Right kidney (tissue), 1 donor: ENCODE data around the gene TMEM150B.
"Not testable (repeated sequence)": the region's sequence is repeated elsewhere in the genome, so short reads cannot be mapped to it uniquely, and the experiment has no call there.

Source experiments
- DNase-seq: peaks from one replicate; pipeline ENCODE4 v3.0.0-alpha.2; 2016

The TMEM150B gene

DNA sequence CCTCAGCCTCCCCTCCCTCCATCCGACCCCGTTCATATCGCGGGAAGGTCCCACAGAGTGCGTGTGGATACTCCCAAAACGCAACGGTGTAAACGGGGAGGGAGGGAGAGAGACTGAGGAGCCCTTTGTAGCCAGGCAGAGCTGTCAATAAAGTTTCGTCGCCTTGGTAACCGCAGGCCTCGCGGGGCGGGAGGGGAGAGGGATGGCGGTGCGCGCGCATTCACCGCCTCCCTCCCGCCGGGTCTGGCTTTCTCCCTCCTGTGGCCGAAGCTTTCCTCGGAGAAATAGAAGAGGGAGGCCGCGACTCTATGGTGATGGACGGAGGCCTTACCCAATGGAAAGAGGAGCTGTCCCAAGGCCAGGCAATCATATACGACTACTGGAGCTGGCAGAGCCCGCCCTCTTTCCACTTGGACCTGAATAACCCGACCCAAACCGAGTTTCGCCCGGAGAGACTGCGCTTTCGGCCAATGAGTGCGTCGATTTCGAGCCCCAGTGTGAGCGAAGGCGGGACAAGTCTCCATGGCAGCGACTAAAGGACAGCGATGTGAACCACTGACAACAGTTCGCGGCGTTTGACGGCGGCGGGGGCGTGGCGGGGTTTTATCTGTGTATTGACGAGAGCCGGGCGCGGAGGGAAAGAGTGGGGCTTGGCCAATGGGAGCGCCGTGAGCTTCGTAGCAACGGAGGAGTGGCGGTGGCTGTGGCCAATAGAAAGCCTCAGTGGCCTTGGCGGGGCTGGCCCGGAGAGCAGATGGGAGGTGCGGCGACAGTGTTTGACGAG lies 14.2 kb upstream of the TMEM150B start, which contains the start of gene KMT5C:
KMT5C (plus strand) TSS at position 772 of the 784 bp plus-strand sequence. CDS start 2,061 bp downstream, outside the sequence.
- peak; percentile 96 for DNase-seq

DNA sequence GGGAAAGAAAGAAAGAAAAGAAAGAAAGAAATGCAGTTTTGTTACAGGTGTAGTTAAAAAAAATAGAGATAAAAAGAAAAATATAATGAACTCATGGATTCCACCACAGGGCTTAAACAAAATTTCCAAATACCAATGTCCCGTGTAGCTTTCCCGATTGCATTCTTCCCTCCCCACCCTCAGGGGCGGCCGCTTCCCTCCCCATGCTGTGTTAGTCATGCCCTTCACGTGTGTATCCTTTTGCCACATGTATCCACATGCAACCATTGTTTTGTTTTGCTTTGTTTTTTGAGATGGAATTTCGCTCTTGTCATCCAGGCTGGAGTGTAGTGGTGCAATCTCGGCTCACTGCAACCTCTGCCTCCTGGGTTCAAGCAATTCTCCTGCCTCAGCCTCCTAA lies 11.0 kb upstream of the TMEM150B start:
- DNase-seq, result no peak

DNA sequence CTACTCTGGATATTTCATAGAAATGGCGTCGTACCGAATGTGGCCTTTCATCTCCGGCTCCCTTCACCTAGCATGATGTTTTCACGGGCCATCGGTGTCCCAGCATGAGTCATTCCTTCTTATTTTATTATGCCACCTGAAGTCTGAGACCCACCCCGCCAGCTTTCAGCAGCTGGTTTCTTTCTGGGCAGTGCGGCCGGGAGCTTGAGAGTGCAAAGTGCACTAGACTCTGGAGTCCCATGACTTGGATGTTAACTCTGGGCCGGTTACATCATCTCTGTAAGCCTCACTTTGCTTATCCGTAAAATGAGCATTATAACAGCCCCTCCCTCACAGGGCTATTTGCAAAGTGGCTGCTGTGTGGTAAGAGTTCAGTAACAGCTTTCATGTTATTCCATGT lies 8.7 kb upstream of the TMEM150B start:
- no peak for DNase-seq

DNA sequence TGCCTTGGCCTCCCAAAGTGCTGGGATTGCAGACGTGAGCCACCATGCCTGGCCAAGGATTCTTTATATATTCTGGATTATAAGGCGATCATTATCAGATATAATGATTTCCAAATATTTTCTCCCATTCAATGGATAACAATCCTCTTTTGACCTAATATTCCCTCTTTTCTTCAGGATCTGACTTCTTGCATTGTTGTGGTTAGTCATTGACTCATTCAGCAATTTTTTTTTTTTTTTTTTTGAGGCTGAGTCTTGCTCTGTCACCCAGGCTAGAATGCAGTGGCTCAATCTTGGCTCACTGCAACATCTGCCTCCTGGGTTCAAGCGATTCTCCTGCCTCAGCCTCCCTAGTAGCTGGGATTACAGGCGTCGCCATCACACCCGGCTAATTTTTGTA lies 4.7 kb upstream of the TMEM150B start:
- not testable (repeated sequence) for DNase-seq

DNA sequence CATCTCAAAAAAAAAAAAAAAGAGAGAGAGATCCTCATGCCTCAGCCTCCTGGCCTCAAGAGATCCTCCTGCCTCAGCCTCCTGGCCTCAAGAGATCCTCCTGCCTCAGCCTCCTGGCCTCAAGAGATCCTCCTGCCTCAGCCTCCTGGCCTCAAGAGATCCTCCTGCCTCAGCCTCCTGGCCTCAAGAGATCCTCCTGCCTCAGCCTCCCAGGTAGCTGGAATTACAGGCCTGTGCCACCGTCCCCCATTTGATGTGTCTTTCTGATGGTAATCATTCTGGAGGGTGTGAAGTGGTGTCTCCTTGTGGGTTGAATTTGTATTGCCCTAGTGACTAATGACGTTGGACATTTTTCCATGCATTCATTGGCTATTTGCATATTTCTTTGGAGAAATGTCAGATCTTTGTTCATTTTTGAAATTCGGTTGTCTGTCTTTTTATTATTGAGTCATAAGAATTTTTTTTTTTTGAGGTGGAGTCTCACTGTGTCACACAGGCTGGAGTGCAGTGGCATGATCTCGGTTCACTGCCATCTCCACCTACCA lies 3.7 kb upstream of the TMEM150B start:
- DNase-seq, result not testable (repeated sequence)

DNA sequence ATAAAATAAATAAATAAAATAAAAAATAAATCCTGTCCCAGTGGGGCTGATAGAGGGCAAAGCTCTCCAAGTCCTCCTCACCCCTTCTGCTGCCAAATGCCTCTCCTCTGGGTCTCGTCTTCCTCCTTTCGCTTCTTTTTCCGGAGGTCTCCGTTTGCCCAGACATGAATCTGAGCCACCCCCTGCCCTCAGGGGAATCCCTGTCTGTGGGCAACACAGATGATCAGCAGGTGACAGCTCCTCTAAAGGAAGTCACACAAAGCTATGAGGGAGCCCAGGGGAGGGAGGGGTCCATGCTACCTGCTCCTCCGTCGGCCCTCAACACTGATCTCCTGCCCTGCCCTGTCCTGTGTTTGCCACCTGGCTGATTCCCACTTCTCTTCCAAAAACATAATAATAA lies 479 bp downstream of the TMEM150B start:
- DNase-seq, result no peak

DNA sequence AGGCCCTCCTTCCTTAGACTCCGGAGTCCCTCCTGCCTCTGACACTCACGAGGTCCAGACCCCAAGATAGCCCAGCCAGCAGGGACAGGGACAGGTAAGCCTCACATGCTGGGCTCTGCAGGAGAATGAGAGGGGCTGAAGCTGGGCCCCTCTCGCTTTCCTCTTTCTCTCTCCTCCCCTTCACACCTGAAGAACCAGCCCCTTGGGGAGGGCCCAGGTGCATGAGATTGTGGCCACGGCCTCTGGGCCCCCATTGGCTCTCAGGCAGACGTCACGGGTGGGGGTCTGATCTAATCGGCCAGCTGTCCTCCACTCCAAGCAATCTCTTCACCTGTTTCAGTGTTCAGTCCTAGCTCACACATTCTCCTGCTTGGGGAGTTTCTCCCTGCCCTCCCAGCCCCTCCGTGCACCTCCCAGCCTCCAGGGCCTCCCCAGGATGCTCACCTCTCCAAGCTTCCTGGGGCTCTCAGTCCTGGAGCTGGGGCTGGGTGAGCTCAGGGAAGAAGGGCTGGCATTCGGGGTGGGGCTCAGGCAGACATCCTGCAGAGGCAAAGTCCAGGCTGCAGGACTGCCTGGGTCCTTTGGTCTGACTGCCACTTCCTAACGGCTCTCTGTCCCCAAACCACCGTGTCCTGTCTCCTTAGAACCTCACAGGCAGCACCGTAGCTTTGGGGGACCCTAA lies 2.8 kb downstream of the TMEM150B start:
- no peak for DNase-seq

DNA sequence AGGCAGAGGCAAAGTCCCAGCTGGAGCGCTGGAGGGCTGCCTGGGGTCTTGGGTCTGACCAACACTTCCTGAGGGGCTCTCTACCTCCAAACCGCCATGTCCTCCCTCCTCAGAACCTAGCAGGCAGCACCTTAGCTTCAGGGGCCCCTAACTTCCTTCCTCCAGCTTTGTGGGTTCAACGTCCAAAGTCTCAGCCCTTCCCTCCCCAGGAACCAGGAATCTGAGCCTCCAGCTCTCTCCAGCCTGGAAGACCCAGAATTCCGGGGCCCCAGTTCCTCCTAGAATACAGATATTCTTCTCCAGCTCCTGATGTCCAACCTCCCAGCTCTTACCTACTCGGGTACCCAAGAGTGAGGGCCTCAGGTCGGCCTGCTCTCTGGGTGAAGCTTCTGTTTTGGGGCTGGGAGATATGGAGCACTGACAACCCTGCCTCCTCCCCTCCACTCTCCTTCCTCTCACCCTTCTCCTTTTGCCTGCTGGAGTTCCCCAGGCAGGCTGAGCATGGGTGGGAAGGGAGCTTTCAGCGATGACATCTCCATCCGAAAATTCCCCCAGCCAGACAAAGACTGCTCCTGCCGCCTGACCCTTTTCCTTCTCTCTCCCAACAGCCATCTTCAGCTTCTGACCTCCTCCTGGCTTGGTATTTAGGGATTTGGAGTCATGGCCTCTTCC lies 3.5 kb downstream of the TMEM150B start:
- no peak for DNase-seq

DNA sequence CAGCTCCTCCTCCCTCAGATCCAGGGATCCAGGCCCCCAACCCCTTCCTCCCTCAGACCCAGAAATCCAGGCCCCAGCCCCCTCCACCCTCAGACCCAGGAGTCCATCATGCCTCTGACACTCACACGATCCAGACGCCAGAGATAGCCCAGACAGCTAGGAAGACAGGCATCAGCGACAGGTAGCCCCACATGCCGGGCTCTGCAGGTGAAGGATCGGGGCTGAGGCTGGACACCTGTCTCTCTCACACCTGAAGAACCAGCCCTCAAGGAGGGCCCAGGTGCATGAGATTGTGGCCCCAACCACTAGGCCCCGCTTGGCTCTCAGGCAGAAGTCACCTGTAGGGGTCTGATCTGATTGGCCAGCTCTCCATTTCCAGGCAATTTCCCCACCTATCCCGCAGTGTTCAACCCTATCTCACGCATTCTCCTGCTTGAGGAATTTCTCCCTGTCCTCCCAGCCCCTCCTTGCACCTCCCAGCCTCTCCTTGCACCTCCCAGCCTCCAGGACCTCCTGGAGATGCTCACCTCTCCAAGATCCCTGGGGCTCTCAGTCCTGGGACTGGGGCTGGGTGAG lies 4.2 kb downstream of the TMEM150B start:
- DNase-seq, result no peak

DNA sequence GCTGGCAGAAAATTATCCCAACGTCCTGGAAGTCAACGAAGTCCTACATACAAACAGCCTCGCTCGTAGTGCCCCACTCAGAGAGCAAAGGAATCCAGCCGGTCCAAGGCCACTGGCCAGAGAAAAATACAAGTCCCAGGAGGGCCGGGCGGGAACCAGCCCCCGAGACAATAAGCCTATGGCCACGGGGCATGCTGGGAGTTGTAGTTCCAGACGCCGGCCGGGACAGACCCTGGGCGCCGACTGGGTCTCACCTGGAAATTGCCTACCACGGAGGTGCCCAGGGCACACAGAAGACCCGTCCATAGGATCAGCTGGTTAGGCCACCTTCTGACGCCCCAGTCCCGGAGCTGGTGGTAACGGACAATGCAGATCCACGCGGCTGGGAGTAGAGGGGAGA lies 5.4 kb downstream of the TMEM150B start:
- DNase-seq, result peak; percentile 59

DNA sequence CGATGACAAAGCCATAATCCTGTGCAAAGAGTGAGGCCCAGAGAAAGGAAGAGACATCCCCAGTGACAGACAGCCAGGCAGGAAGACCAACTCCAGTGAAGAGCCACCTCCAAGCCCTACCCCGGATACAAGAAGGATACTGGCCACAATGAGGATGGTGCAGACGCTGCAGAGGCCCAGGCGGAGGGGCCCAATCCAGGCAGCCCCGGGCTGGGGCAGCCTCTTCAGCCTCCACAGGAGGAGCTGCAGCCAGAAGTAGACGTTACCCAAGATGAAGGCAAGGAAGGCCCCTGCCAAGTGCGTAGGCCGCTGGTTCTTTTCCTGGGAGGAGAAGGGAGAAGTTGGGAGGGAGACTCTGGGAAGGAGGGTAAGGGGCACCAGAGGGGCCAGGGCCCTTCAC lies 8.5 kb downstream of the TMEM150B start:
- DNase-seq, result no peak

DNA sequence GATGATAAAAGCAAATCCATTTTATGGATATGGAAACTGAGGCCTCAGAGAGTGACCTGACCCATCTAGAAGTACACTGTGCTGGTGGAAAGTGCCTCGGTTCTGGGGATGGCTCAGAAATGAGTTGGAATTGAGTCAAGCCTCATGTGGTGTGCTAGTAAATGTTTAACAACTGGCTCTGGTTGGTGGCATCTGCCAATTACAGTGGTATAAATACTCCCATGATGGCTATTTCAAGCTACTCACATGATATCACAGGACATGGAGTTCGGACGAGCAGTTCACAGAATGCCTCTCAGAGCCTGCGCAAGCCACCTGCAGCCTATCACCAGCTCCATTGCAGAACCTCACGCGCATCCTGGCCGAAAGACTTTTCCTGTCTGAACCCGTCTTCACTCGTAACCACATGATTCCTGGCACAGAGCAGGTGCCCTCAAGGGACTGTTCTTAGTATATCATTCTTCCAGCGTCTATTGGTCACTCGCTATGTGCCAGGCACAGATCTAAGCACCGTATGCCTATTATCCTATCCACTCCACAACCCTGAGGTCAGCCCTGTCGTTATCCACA lies 9.1 kb downstream of the TMEM150B start:
- no peak for DNase-seq

DNA sequence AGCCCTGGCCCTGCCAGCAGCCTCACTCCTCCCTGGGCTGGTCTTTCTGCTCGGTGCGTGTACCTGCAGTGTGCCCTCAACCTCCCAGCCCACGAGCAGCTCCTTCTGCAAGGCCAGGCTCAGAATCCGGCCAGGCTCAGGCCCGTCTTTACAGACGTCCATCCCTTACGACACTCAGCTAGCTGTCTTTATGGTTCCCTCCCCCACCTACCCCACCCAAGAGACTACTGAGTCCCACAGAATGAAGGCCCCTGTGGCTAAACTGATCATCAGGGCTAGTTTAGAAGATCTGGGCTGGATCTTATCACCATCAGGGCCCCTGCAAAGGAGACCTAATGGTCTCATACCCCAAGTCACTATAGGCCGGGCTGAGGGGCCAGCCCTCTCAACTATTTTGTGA lies 10.7 kb downstream of the TMEM150B start:
- DNase-seq, result no peak

DNA sequence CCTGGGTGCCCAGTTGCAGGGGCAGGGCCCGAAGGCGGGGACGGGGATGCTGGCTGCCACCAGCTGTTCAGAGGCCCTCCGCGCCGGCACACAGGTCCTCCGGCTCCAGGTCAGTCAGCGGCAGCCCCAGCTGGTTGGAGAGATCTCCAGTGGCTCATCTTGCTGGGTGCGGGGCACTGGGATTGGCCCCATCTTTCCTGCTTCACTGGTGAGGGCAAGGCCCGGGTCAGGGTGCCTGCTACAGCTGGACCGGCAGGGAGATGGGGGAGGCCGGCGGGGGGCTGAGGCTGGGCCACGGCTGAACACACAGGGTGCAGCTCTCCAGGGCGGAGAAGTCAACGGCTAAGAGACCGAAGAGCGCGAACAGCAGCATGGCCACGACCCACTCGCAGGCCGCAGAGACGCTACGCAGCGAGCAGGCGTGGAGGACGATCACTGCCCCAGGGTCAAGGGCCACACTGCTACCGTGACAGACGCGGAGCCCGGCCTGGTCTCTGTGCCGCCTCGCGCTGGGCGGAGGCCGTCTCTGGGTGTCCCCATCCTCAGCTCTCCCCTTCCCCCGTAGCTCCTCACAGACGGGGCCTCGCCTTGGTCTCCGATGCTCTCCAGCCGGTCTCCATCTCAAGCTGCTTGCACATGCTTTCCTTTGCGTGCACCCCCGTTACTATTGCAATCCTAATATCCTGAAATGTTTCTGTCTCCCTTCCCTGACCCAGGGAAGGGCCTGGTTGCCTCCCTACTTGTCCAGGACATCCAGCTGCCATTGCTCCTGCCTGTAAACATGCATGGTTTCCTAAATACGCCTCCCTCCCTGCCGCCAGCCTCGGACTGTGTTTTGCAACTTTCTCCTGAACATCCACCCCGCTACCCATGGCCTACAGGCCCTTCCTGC lies 12.3 kb downstream of the TMEM150B start:
- peak; percentile 28 for DNase-seq

DNA sequence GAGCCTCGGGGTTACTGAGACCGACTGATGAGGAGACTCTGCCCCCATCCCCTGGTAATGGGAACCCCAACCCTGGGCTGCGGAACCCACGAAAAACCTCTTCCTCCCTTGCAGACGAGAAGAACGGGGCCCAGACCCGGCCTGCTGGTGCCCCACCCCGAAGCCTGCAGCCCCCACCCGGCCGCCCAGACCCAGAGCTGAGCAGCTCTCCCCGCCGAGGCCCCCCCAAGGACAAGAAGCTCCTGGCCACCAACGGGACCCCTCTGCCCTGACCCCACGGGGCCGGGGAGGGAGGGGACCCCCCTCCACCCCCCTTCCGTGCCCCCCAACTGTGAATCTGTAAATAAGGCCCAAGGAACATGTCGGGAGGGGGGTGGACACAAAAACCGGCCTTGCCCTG lies 13.3 kb downstream of the TMEM150B start:
- no peak for DNase-seq

DNA sequence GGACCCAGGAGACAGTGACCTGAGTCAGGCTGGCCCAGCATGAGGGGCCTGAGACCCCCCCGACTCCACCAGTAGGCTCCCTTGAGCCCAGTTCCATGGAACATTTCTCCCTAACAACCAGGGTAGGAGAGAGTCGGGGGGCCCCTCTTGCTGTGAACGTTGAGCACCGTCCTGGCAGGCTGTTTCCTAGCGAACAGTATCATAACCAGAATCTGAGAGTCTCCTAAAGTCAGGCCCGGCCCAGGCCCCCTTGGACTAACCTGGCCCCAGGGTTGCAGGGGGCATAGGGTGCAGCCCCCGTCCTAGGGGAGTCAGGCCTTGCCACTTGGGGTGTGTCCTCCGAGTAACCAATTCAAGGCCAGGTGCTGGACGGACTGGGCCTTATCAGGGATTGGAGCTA lies 13.7 kb downstream of the TMEM150B start:
- no peak for DNase-seq

DNA sequence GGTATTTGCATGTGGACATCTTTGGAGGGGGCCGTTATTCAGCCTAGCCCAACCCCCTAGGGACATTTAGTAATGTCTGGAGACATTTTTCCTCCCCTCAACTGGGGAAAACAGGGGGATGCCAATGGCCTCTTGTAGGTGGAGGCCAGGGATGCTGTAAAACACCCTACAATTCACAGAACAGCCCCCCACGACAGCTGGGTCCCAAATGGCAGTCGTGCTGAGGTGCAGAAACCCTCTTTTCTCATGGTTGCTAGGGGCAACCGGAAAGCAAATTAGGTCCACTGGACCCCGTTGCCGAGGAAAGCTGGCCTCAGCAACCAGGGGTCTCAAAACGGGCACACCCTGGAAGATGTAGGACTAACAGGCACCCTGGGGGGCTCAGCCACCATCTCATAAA lies 14.6 kb downstream of the TMEM150B start:
- DNase-seq, result no peak

DNA sequence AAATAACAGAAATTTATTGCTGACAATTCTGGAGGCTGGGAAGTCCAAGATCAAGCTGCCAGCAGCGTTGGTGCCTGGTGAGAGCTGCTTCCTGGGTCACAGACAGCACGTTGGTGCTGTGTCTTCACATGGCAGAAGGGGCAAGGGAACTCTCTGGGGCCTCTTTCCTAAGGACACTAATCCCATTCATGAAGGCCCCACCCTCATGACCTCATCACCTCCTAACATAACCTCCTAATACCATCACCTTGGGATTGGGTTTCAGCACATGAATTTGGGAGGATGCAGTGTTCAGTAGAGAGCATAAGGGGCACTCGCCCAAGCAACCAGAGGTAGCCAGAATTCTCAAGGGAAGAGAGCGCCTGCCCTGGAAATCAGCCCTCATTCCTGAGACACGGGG lies 15.7 kb downstream of the TMEM150B start:
- DNase-seq, result no peak

DNA sequence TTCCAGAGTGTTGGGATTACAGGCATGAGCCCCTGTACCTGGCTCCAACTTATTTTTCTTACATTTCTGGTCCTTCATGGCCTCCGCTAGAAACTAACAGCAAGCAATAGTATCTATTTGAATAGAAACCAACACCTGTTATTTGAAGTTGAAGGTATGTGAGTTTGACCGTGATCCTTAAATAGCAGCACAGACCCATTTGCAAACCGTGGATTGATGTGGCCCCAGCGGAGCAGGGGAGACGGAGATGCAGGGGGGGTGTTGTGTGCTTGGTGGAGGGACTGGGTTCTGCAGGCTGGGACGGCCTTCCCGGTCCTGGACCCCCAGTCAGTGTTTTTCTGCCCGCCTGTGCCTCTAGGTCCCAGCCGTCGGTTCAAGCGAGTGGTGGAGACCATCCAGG lies 16.9 kb downstream of the TMEM150B start:
- DNase-seq, result no peak

DNA sequence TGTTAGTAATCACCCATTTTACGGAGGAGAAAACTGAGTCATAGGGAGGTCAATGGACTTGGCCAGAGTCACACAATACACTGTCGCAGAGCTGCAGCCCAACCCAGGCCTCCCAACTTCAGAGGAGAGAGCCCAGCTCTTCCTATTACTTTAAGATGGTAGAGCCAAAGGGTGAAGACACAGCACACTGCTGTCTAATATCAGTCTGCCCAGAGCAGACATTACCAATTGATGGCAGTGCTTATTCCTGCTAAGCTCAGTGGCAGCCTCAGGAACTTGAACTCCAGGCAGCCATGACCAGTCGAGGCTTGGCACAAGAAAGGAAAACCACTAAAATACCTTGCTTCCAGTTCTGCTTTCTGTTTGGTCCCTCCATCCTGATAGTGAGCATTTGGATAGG lies 18.4 kb downstream of the TMEM150B start:
- DNase-seq, result no peak

DNA sequence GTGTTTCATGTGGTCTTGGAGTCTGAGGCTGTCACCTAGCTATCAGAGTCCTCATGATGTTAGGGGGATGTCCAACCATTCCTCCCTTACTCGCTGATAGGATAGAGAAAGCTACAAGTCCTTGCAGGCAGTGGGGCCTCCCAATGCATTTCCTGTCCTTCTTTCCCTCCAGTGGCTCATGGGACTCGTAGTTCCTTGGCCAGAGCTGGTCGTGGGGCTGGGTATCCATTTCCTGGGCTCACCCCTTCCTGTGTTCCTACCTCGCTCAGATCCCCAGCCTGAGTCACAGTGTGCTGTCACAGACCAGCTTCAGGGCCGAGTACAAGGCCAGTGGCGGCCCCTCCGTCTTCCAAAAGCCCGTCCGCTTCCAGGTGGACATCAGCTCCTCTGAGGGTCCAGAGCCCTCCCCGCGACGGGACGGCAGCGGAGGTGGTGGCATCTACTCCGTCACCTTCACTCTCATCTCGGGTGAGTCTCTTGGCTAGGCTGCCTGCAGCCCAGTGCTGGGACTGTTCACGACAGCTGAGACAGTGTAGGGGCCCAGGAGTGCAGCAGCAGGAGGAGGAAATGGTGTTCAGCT lies 19.1 kb downstream of the TMEM150B start:
- DNase-seq, result no peak
